ES-I3 (cell line): ENCODE data around the gene SLC1A2.

Source experiments
- H3K36me3 ChIP-seq: 2 replicates; pipeline ENCODE4 v1.6.1; 2013; ENCODE audit warnings: mild to moderate bottlenecking, low read length, control low read depth, moderate library complexity; ENCODE audit not compliant: insufficient read depth
- H3K4me1 ChIP-seq: 2 replicates; pipeline ENCODE4 v1.6.1; 2013; ENCODE audit warnings: mild to moderate bottlenecking, control low read depth, low read length; ENCODE audit not compliant: insufficient read depth
- H3K9ac ChIP-seq: 2 replicates; pipeline ENCODE4 v1.6.1; 2013; ENCODE audit warnings: low read depth, mild to moderate bottlenecking, low read length, moderate library complexity
- H3K9me3 ChIP-seq: 2 replicates; pipeline ENCODE4 v1.6.1; 2013; ENCODE audit warnings: mild to moderate bottlenecking, low read length, moderate library complexity; ENCODE audit not compliant: control insufficient read depth, insufficient read depth

SLC1A2 gene

GRCh38 chr11:35326266-35326879, 93.0 kb downstream of the SLC1A2 start:
- Histone ChIP-seq H3K36me3 (no peaks in the 10 kb centered on the region), H3K4me1 (peaks cover 14% of the 10 kb centered on the region; the same call in 1 of the 2 replicates), H3K9me3 (peaks cover 4% of the 10 kb centered on the region; the same call in 1 of the 2 replicates), H3K9ac (no peak overlapping the region)

- Histone ChIP-seq H3K9me3 (no peaks in the 10 kb centered on the region), H3K4me1 (peaks cover 14% of the 10 kb centered on the region; the same call in 1 of the 2 replicates), H3K9ac (no peak overlapping the region), H3K36me3 (no peaks in the 10 kb centered on the region)
These were observed 94.4 kb downstream of the SLC1A2 start for GRCh38 chr11:35324981-35325380.

GRCh38 chr11:35324183-35324886, 95.0 kb downstream of the SLC1A2 start:
- H3K9ac ChIP-seq: no peak overlapping the region
- H3K36me3 ChIP-seq: no peaks in the 10 kb centered on the region
- peaks cover 14% of the 10 kb centered on the region; the same call in 1 of the 2 replicates for H3K4me1 ChIP-seq
- no peaks in the 10 kb centered on the region for H3K9me3 ChIP-seq

GRCh38 chr11:35323076-35323868, 96.1 kb downstream of the SLC1A2 start:
- Histone ChIP-seq H3K9me3 (no peaks in the 10 kb centered on the region), H3K9ac (no peak overlapping the region), H3K4me1 (peaks cover 14% of the 10 kb centered on the region; the same call in 1 of the 2 replicates), H3K36me3 (no peaks in the 10 kb centered on the region)

- no peaks in the 10 kb centered on the region for H3K9me3 ChIP-seq
- H3K9ac ChIP-seq: no peak overlapping the region
- H3K36me3 ChIP-seq: no peaks in the 10 kb centered on the region
- peaks cover 14% of the 10 kb centered on the region; the same call in 1 of the 2 replicates for H3K4me1 ChIP-seq
These were observed 96.9 kb downstream of the SLC1A2 start for GRCh38 chr11:35322318-35322979.

- Histone ChIP-seq H3K9me3 (no peaks in the 10 kb centered on the region), H3K9ac (no peak overlapping the region), H3K36me3 (no peaks in the 10 kb centered on the region), H3K4me1 (peaks cover 14% of the 10 kb centered on the region; the same call in 1 of the 2 replicates)
These were observed 97.6 kb downstream of the SLC1A2 start for GRCh38 chr11:35321532-35322317.

GRCh38 chr11:35321111-35321510, 98.2 kb downstream of the SLC1A2 start:
- H3K9me3 ChIP-seq: no peaks in the 10 kb centered on the region
- H3K4me1 ChIP-seq: peaks cover 14% of the 10 kb centered on the region; the same call in 1 of the 2 replicates
- H3K9ac ChIP-seq: no peak overlapping the region
- no peaks in the 10 kb centered on the region for H3K36me3 ChIP-seq

GRCh38 chr11:35318977-35319925, 100.1 kb downstream of the SLC1A2 start:
- H3K9ac ChIP-seq: no peak overlapping the region
- H3K9me3 ChIP-seq: no peaks in the 10 kb centered on the region
- no peaks in the 10 kb centered on the region for H3K36me3 ChIP-seq
- peaks cover 14% of the 10 kb centered on the region; the same call in 1 of the 2 replicates for H3K4me1 ChIP-seq

- no peaks in the 10 kb centered on the region for H3K36me3 ChIP-seq
- H3K9ac ChIP-seq: no peak overlapping the region
- no peaks in the 10 kb centered on the region for H3K9me3 ChIP-seq
- H3K4me1 ChIP-seq: peaks cover 14% of the 10 kb centered on the region; the same call in 1 of the 2 replicates
These were observed 101.0 kb downstream of the SLC1A2 start for GRCh38 chr11:35318309-35318708.

GRCh38 chr11:35317253-35317652, 102.1 kb downstream of the SLC1A2 start:
- H3K9me3 ChIP-seq: no peaks in the 10 kb centered on the region
- no peak overlapping the region for H3K9ac ChIP-seq
- H3K36me3 ChIP-seq: no peaks in the 10 kb centered on the region
- peaks cover 8% of the 10 kb centered on the region; the same call in 1 of the 2 replicates for H3K4me1 ChIP-seq

GRCh38 chr11:35316161-35316560, 103.2 kb downstream of the SLC1A2 start:
- Histone ChIP-seq H3K9me3 (no peaks in the 10 kb centered on the region), H3K9ac (no peak overlapping the region), H3K4me1 (no peaks in the 10 kb centered on the region), H3K36me3 (no peaks in the 10 kb centered on the region)

GRCh38 chr11:35313760-35314153, 105.6 kb downstream of the SLC1A2 start:
- no peaks in the 10 kb centered on the region for H3K9me3 ChIP-seq
- no peak overlapping the region for H3K9ac ChIP-seq
- H3K36me3 ChIP-seq: no peaks in the 10 kb centered on the region
- H3K4me1 ChIP-seq: no peaks in the 10 kb centered on the region
